Measurements from ENCODE around the gene YIPF7.
A peak's percentile ranks its signal among the peaks of the same experiment; 100 is the strongest.

Gene YIPF7

DNA sequence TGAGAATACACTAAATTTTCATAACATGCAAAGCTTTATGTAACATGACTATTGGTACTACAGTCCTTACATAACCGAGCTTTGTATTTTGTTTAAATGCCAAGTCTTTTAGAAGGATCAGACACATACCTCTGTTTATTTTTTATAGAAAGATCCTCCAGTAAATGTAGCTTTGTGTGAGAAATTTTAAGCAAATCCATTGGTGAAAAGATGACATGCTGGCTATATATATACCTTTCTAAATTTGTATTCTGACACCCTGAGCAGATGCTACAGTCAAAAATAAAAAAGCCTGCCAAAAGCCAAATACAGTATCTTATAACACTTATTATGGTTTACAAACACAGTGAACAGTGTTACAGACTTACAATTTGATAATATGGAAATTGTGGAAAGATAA lies at the start of gene YIPF7:
TSS of gene YIPF7 (minus strand) at position 201 of the 400 bp plus-strand sequence. CDS start 1,525 bp downstream, outside the sequence.
- DNase-seq, result no peak

DNA sequence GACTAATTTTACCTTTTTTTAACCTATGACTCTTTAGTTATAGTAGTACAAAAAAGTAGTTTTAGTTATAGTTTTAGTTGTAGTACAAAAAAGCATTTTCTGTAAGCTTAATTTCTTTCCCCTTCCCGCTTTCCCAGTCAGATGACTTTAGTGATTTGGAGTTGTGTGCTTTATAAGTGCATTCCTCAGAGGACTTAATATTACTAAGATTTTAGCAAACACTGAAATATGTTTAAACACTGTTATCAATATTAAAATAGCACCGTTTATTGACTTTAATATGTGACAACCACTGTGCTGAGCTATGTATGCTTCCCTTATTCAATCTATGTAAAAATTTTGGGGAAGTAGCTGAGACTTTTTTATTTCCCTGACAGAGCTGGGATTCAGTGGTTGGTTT lies 49.6 kb upstream of the YIPF7 start:
- in situ Hi-C loops (cut with MboI; ENCODE audit: low pct_unique_long_range_greater_than_20kb, low sequenced_read_pairs), result no loop called here
- DNase-seq, result peak; percentile 11

More for the DNA sequence above, at the start of gene YIPF7:
- in situ Hi-C loops (cut with MboI; ENCODE audit: low pct_unique_long_range_greater_than_20kb, low sequenced_read_pairs), result no loop called here

DNA sequence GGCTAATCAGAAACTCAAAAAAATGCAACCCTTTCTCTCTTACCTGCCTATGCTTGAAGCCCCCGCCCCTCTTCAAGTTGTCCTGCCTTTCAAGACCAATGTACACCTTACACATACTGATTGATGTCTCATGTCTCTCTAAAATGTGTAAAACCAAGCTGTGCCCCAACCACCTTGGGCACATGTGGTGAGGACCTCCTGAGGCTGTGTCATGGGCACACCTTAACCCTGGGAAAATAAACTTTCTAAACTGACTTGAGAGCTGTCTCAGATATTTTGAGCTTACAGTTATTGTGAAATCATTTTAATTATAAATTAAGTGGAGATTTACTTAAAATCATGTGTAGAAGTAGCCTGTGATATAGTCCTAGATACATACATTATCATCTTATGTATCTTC lies 49.0 kb upstream of the YIPF7 start:
- no peak for DNase-seq
- in situ Hi-C loops (cut with MboI; ENCODE audit: low pct_unique_long_range_greater_than_20kb, low sequenced_read_pairs), result no loop called here

DNA sequence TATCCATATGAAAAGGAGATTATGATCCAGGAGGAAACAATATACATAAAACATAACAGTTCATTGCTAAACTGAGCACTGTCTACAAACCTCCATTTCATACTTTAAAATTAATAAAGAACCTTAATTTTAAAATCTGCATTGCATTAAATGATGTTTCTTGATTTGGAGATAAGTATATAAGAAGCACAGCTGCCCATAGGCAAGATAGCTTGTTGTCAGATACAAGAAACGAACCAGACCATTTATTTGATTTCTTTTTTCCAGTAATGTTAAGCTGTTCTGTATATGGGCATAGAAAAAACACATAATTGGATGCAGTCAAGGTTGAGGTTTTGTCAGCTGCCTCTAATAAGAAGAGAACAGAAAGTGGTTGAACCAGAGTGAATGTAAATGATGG lies 33.2 kb upstream of the YIPF7 start:
- in situ Hi-C loops (cut with MboI; ENCODE audit: low pct_unique_long_range_greater_than_20kb, low sequenced_read_pairs), result no loop called here

DNA sequence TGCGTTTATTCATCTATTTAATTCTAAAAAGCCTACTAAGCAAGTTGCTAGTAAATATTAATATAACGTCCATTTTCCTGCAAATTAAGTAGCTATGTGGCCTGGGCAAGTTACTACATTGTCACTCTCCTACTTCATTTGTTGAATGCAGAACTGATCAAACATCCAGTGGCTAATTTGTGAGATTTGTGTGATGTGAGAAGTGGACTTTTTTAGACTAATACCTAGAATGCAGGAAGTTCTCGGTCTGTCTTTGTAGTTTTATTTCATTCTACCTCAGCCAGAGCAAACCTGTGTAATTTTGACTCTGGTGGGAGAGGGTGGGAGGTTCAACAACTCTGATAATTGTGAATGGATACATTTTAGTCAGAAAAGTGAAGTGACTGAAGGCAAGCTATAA lies 27.6 kb upstream of the YIPF7 start:
- no peak for DNase-seq
- in situ Hi-C loops (cut with MboI; ENCODE audit: low pct_unique_long_range_greater_than_20kb, low sequenced_read_pairs), result no loop called here

More for the DNA sequence above, 33.2 kb upstream of the YIPF7 start:
- DNase-seq, result no peak

DNA sequence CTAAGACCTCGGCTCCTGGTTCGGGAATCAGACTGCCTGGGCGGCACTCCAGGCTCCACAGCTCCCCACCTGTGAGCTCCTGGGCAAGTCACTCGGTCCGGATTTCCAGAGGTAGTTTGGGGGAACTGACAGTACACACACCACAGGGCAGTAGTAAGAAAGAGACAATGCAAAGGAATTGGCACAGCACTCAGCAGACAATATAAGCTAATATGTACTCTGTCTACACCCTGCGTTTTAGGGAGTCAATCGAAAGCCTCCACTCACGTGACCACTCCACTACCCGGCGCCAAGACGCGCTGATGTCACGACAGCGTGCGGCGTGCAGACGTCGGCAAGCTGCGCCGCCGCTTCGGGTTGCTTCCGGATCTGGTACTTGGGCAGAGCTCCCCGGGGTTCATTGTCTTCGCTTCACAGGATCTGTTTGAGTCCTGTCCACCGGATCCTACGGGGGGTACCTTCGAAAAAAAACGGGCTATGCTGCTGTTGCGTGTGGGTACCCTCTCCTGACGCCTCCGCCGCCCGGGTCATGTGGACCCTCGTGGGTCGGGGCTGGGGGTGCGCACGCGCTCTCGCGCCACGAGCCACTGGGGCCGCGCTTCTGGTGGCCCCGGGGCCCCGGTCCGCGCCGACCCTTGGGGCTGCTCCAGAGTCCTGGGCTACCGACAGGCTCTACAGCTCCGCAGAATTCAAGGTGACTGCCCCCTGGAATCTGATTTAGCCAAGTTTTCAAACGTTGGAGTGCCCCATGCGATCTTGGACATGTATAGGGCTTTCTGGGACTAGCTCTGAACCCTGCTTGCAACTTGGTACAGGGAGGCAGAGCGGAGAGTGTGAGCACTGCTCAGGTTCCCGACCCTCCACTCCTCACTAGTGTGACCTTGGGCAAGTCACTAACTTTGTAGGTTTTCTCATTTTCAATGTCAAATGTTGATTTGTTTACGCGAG lies 26.9 kb upstream of the YIPF7 start, which contains the start of gene GUF1:
TSS of gene GUF1 (plus strand) at position 327 of the 948 bp plus-strand sequence. CDS start at position 530, 203 bp downstream.
- in situ Hi-C loops (cut with MboI; ENCODE audit: low pct_unique_long_range_greater_than_20kb, low sequenced_read_pairs), result no loop called here
- DNase-seq, result peak; percentile 95

DNA sequence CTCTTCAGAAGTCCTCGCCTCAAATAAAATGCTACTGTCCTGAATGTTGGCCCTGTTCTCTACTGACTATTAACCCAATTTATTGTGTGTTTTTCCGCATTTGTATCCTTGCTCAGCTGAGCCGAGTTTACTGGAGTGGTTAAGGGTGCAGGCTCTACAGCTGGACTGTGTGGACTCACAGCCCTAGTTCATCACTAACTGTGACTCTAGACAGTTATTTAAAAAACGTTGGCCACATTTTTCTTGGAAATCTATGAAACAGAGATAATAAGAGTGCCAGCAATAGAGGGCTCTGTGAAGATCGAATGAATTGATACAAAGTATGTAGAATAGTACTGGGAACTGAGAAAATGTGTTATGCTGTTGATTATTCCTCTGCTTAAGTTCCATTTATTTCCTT lies 23.9 kb upstream of the YIPF7 start:
- in situ Hi-C loops (cut with MboI; ENCODE audit: low pct_unique_long_range_greater_than_20kb, low sequenced_read_pairs), result no loop called here
- DNase-seq, result no peak

DNA sequence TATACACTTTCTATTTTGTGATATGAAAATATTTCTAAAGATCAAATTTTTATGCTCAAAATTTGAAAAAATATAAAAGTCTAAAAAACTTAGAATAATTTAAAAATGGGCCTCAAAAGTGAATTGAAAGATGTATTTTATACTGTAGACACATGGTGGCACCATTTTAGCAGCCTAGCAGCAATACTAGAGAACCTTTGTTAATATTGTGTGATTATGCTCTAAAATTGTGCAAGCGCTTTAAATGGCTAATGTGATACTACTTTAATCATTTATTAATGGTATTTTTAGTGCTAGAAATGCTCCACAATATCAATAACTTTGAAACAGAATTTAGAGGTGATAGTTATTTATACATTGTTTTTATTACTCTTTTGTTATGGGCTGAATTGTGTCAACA lies 23.0 kb upstream of the YIPF7 start:
- in situ Hi-C loops (cut with MboI; ENCODE audit: low pct_unique_long_range_greater_than_20kb, low sequenced_read_pairs), result no loop called here
- no peak for DNase-seq

DNA sequence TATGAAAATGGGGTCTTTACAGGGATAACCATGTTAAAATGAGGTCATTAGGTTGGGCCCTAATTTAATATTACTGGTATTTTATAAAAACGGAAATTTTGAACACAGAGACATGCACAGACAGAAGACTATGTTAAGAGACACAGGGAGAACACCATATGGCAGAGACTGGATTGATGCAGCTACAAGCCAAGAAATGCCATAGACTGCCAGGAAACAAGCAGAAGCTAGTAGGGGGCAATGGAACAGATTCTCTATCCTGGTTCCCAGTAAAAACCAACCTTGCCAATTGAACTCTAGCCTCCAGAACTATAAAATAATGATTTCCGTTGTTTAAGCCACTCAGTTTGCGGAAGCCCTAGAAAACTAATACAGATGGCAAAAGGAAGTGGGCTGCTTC lies 20.2 kb upstream of the YIPF7 start:
- in situ Hi-C loops (cut with MboI; ENCODE audit: low pct_unique_long_range_greater_than_20kb, low sequenced_read_pairs), result no loop called here
- no peak for DNase-seq

DNA sequence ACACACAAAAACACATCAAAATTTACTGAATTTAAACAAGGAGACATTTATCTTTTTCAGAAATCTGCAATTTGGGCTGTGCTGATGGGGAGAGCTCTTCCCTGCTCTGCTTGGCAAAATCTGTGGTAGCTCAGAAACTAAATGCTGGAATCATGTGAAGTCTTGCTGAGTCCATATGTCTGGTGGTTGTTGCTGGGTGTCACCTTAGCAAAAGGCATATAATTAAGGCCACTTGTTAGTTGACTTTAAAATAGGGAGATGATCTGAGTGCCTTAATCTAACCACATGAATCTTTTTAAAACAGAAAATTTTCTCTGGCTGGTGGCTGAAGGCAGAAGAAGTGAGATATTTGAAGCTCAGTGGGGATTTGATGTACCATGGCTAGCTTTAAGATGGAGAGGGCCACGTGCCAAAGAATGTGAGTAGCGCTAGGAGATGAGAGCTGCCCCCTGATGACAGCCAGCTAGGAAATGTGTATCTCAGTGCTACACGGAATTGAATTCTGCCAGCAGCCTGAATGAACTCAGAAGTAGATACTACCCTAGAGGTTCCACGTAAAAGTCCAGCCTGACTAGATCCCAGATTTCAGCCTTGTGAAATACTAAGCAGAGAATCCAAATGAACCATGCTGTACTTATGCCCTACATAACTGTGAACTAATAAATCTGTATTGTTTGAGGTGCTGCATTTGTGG lies 19.2 kb upstream of the YIPF7 start:
- DNase-seq, result no peak
- in situ Hi-C loops (cut with MboI; ENCODE audit: low pct_unique_long_range_greater_than_20kb, low sequenced_read_pairs), result no loop called here

DNA sequence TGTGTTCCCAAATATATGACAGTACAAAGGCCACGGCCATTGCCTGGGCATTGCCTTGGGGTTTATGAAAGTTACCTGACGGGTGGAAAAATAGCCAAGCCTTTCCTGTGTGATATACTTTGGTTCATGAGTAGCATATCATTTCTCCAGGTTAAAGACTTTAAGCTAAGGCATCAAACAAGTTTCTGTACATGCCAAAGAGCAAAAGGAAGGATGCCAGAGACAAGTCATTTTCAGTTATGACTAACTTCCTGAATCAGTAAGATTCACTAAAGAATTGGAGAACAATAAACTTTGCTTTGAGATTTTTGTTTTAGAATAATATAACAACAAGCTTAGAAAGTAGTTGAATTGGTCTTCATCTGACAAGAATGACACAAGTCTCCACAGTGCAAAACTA lies 17.1 kb upstream of the YIPF7 start:
- no peak for DNase-seq
- in situ Hi-C loops (cut with MboI; ENCODE audit: low pct_unique_long_range_greater_than_20kb, low sequenced_read_pairs), result no loop called here

DNA sequence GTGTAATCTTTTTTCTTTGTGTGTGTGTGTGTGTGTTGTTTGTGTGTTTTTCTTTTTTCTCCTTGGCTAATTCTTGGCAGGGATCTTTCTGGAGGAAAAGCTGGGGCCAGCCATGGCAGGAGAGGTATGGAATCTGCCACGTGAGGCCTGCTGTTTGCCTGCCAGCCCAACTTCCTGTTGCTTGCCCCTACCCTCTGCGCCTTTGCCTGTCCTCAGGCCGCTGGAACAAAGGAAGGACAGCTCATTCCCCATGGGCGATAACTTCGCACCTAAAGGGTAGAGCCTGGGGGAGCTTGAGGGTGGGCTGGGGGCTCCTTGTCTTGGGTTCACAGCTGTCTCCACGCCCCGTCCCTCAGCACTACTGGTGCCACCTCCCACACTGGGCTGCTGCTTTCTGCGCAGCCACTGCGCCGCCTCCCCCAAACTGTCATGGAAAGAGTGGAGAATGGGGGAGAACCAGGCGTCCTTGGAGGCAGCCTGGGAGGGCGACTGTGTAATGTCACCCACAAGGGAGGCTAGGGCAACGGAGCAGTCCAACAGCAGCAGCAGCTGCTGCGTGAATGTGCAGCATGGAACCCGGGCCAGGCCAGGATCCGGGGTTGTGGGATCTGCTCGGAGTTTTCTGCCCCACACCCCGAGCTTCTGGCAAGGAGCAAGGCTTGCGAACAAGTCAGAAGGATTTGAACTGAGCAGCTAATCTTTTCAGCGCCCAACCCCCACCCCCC lies 12.3 kb upstream of the YIPF7 start:
- DNase-seq, result no peak

DNA sequence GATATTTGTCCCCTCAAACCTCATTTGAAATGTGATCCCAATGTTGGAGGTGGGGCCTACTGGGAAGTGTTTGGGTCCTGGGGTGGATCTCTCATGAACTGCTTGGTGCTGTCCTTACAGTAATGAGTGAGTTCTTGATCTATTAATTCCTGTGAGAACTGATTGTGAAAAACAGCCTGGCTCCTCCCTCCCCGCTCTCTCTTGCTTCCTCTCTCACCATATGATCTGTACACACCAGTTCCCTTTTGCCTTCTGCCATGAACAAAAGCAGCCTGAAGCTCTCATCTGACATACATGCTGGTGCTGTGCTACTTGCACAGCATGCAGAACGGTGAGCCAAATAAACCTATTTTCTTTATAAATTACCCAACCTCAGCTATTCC lies 11.2 kb upstream of the YIPF7 start:
- peak; percentile 14 for DNase-seq
- in situ Hi-C loops (cut with MboI; ENCODE audit: low pct_unique_long_range_greater_than_20kb, low sequenced_read_pairs), result no loop called here

More for the DNA sequence above, 12.3 kb upstream of the YIPF7 start:
- in situ Hi-C loops (cut with MboI; ENCODE audit: low pct_unique_long_range_greater_than_20kb, low sequenced_read_pairs), result no loop called here

DNA sequence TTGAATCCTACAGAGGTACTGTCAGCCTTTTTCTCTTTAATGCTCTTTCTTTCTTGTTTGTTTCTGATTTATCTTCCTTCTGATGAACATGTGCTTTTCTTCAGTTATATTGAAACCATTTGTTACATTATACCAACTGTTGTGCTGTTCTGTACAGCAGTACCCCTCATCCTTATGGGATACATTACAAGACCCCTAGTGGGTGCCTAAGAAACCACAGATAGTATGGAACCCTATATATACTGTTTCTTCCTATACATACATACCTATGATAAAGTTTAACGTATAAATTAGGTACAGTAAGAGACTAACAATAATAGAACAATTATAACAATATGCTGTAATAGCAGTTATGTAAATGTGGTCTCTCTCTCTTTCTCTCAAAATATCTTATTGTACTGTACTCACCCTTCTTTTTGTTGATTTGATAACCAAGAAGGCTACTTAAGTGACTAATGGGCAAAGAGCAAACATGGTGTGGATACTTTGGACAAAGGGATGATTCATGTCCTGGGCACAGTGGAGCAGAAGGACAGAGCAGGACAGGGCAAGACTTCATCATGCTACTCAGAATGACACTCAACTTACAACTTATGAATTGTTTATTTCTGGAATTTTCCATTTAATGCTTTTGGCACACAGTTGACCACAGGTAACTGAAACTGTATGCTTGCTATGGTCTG lies 10.7 kb upstream of the YIPF7 start:
- in situ Hi-C loops (cut with MboI; ENCODE audit: low pct_unique_long_range_greater_than_20kb, low sequenced_read_pairs), result no loop called here
- DNase-seq, result no peak

DNA sequence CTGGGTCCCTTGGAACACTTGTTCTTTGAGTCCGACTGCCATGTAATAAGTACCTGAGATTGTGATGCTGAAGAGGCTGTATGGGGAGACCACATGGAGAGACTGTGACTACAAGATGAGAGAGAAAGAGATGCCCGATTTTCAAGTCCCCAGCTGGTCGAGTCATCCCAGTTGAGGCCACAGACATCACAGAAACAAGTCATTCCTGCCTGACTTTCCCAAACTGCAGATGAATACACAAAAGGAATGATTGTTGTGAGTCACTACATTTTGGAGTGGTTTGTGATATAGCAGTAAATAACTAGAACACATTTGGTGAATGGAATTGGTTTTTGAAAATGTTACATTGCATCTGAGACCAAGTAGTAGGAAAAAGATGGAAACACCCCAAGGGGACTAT lies 9.0 kb upstream of the YIPF7 start:
- in situ Hi-C loops (cut with MboI; ENCODE audit: low pct_unique_long_range_greater_than_20kb, low sequenced_read_pairs), result no loop called here
- no peak for DNase-seq

DNA sequence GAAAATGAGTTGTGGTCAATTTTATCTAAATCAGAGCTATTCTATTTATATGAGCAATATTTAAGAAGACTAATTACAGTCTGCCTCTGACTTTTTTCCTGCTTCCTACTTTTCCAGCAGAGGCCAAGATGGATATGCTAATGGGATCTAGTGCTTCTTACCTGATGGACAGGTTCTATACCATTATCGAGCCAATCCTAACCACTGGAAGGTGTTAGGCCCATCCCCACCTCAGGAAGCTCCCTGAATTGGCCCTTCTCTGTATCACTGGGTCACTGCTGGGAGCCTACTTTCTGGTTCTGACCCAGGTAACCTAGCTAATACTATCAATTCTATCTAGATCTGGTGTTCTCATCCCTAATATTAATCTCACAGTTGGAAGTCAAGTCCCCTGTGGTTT lies 577 bp upstream of the YIPF7 start:
- DNase-seq, result no peak
- in situ Hi-C loops (cut with MboI; ENCODE audit: low pct_unique_long_range_greater_than_20kb, low sequenced_read_pairs), result no loop called here

DNA sequence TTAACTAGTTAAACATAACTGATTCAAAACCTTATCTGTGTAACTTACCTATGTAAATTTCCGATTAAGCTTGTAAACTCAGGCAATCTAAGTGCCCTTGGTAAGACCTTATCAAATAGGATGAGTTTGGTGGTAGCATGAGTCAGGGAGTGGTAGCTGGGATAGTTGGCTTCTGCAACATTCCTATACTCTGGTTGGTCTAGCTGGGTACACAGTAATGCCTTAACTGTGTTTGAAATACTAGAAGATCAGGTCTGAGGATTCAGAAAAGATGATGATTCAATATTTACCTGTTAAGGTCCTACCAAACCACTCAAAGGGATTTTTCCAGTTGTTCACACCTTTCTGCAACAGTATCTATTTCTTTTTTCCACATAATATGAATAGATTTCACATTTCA lies 5.3 kb downstream of the YIPF7 start:
- in situ Hi-C loops (cut with MboI; ENCODE audit: low pct_unique_long_range_greater_than_20kb, low sequenced_read_pairs), result no loop called here

DNA sequence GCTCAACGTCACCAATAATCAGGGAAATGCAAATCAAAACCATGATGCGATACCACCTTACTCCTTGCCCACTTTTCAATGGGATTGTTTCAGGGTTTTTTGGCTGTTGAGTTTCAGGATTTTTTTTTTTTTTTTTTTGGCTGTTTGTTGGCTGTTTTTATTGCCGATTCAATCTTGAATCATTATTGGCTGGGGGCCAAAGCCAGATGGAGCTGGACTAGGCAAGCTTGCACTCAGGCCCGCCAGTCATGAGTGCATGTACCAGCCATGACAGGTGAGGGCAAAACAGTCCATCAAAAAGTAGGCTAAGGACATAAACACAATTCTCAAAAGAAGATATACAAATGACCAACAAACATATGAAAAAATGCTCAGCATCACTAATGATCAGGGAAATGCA lies 13.3 kb downstream of the YIPF7 start:
- DNase-seq, result no peak
- in situ Hi-C loops (cut with MboI; ENCODE audit: low pct_unique_long_range_greater_than_20kb, low sequenced_read_pairs), result no loop called here

More for the DNA sequence above, 5.3 kb downstream of the YIPF7 start:
- DNase-seq, result no peak

DNA sequence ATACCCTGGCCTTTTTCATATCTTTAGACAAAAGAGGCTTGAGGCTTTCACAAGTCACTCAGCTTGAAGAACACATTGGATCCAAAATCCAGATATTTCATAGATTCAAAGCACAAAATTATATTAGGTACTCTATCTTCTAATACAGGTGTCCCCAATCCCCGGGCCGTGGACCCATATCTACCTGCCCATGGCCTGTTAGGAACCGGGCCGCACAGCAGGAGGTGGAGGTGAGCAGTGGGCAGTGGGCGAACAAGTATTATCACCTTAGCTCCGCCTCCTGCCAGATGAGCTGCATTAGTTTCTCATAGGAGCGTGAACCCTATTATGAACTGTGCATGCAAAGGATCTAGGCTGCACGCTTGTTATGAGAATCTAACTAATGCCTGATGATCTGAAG lies 18.7 kb downstream of the YIPF7 start:
- no peak for DNase-seq
- in situ Hi-C loops (cut with MboI; ENCODE audit: low pct_unique_long_range_greater_than_20kb, low sequenced_read_pairs), result no loop called here
